IMR-90 (cell line): ENCODE data around the gene LAMP5. TPM values are rescaled to one million over a fixed set of nuclear protein-coding genes. Genes with fewer than 3 reads are reported as not detected.

Experiments used
- ATAC-seq: fragments of 200-7000 bp; cut with Tn5 transposase; 2 replicates; pipeline ENCODE4 v1.9.1; 2020; ENCODE audit warnings: low read depth, mild to moderate bottlenecking, moderate library complexity
- BruUV-seq: library from RNA; stranded (reverse); fragments of 400-500 nt; replicated peaks from 2 replicates; lab custom pipeline; 2021; lab: Mats Ljungman, UMichigan
- CTCF ChIA-PET: fragments of 300-600 bp; formaldehyde crosslinking; extraction: SDS; loops from one replicate; lab custom pipeline; 2021; ENCODE audit warnings: antibody characterized with exemption; lab: Yijun Ruan, JAX
- POLR2A ChIA-PET: fragments of 300-600 bp; sonication (Branson Sonifier 250); formaldehyde crosslinking; loops from one replicate; lab custom pipeline; 2022; ENCODE audit warnings: antibody characterized with exemption; ENCODE audit not compliant: unreplicated experiment; lab: Charles Lee
- DNase-seq: peaks from one replicate; pipeline ENCODE4 v3.0.0; 2013
- H2AFZ ChIP-seq: replicated peaks from 2 replicates; pipeline ENCODE3; 2013; ENCODE audit warnings: low read length, mild to moderate bottlenecking; ENCODE audit not compliant: poor library complexity
- H2AK5ac ChIP-seq: 2 replicates; pipeline ENCODE4 v1.6.1; 2013; ENCODE audit warnings: low read depth, low read length, inconsistent platforms
- H2AK9ac ChIP-seq: replicated peaks from 2 replicates; pipeline ENCODE3; 2013; ENCODE audit warnings: mild to moderate bottlenecking, low read depth, low read length, moderate library complexity; ENCODE audit not compliant: poor library complexity
- H2BK120ac ChIP-seq: 2 replicates; pipeline ENCODE4 v1.6.1; 2013; ENCODE audit warnings: low read depth, low read length, inconsistent platforms
- H2BK15ac ChIP-seq: 3 replicates; pipeline ENCODE4 v1.6.1; 2013; ENCODE audit warnings: low read depth, low read length, inconsistent platforms
- H2BK20ac ChIP-seq: 2 replicates; pipeline ENCODE4 v1.6.1; 2013; ENCODE audit warnings: low read depth, mild to moderate bottlenecking, inconsistent platforms, low read length, moderate library complexity
- H2BK5ac ChIP-seq: 2 replicates; pipeline ENCODE4 v1.6.1; 2013; ENCODE audit warnings: mild to moderate bottlenecking, low read depth, low read length, inconsistent platforms; ENCODE audit not compliant: poor library complexity, severe bottlenecking
- H3K14ac ChIP-seq: replicated peaks from 2 replicates; pipeline ENCODE4 v1.6.1; 2013; ENCODE audit warnings: low read depth, low read length, inconsistent platforms
- H3K18ac ChIP-seq: 2 replicates; pipeline ENCODE4 v1.6.1; 2013; ENCODE audit warnings: low read depth, low read length, control low read depth
- H3K23ac ChIP-seq: 2 replicates; pipeline ENCODE4 v1.6.1; 2013; ENCODE audit warnings: low read depth, low read length, inconsistent platforms
- H3K27ac ChIP-seq: 2 replicates; pipeline ENCODE4 v1.5.1; 2013; ENCODE audit warnings: mild to moderate bottlenecking, control low read depth, low read length; ENCODE audit not compliant: insufficient read depth
- H3K27me3 ChIP-seq: 2 replicates; pipeline ENCODE4 v1.6.1; 2013; ENCODE audit warnings: low read length; ENCODE audit not compliant: control insufficient read depth, insufficient read depth
- H3K36me3 ChIP-seq: 2 replicates; pipeline ENCODE4 v1.6.1; 2013; ENCODE audit warnings: low read length, mixed read lengths; ENCODE audit not compliant: control insufficient read depth, insufficient read depth
- H3K4ac ChIP-seq: 2 replicates; pipeline ENCODE4 v1.6.1; 2013; ENCODE audit warnings: low read depth, low read length, inconsistent platforms
- H3K4me1 ChIP-seq: 2 replicates; pipeline ENCODE4 v1.6.1; 2013; ENCODE audit warnings: low read length, mixed read lengths; ENCODE audit not compliant: control insufficient read depth, insufficient read depth
- H3K4me2 ChIP-seq: 2 replicates; pipeline ENCODE4 v1.6.1; 2013; ENCODE audit warnings: low read depth, mild to moderate bottlenecking, control low read depth, low read length, moderate library complexity
- H3K4me3 ChIP-seq: 2 replicates; pipeline ENCODE4 v1.5.1; 2013; ENCODE audit warnings: low read depth, mild to moderate bottlenecking, control low read depth, low read length, moderate library complexity; ENCODE audit not compliant: insufficient read depth
- H3K56ac ChIP-seq: 2 replicates; pipeline ENCODE4 v1.6.1; 2013; ENCODE audit warnings: low read length, inconsistent platforms; ENCODE audit not compliant: insufficient read depth; ENCODE audit errors: extremely low read depth
- H3K79me1 ChIP-seq, 2 experiments: 2 replicates each; pipeline ENCODE4 v1.6.1; 2013; ENCODE audit warnings: low read length in 2 of 2, inconsistent platforms in 1 of 2, low read depth in 1 of 2
- H3K9ac ChIP-seq: 2 replicates; pipeline ENCODE4 v1.6.1; 2013; ENCODE audit warnings: low read depth, low read length, control low read depth
- H3K9me1 ChIP-seq: 2 replicates; pipeline ENCODE4 v1.6.1; 2013; ENCODE audit warnings: low read length, inconsistent platforms; ENCODE audit not compliant: insufficient read depth
- H3K9me3 ChIP-seq: 2 replicates; pipeline ENCODE4 v1.6.1; 2013; ENCODE audit warnings: low read length; ENCODE audit not compliant: control insufficient read depth, insufficient read depth
- H4K20me1 ChIP-seq: 2 replicates; pipeline ENCODE4 v1.6.1; 2013; ENCODE audit warnings: low read length, inconsistent platforms; ENCODE audit not compliant: insufficient read depth
- H4K5ac ChIP-seq: 2 replicates; pipeline ENCODE4 v1.6.1; 2013; ENCODE audit warnings: mild to moderate bottlenecking, low read depth, low read length, control low read depth
- H4K8ac ChIP-seq, 2 experiments: 2 replicates each; pipeline ENCODE4 v1.6.1; 2013; ENCODE audit warnings: low read depth in 2 of 2, low read length in 2 of 2, control low read depth in 1 of 2, inconsistent platforms in 1 of 2
- H4K91ac ChIP-seq: 2 replicates; pipeline ENCODE4 v1.6.1; 2013; ENCODE audit warnings: low read depth, low read length, inconsistent platforms; ENCODE audit not compliant: insufficient read depth
- BHLHE40 ChIP-seq: fragments of 150-350 bp; IDR thresholded peaks from 2 replicates; pipeline ENCODE4 v1.6.1; 2016; ENCODE audit warnings: mild to moderate bottlenecking, low read depth, low read length
- CEBPB ChIP-seq: IDR thresholded peaks from 2 replicates; pipeline ENCODE4 v1.6.1; 2012; ENCODE audit warnings: low read depth, low read length, improper control_type of control experiment
- CHD1 ChIP-seq: IDR thresholded peaks from 2 replicates; pipeline ENCODE4 v1.6.1; 2012; ENCODE audit warnings: low read depth, low read length, improper control_type of control experiment
- FOS ChIP-seq: fragments of 150-350 bp; IDR thresholded peaks from 2 replicates; pipeline ENCODE4 v1.6.1; 2016; ENCODE audit warnings: low read depth, low read length
- MAFK ChIP-seq: IDR thresholded peaks from 2 replicates; pipeline ENCODE4 v1.6.1; 2012; ENCODE audit warnings: low read depth, low read length, improper control_type of control experiment
- MAZ ChIP-seq: IDR thresholded peaks from 2 replicates; pipeline ENCODE4 v1.6.1; 2012; ENCODE audit warnings: low read depth, mild to moderate bottlenecking, low read length, improper control_type of control experiment, moderate library complexity, borderline replicate concordance
- MXI1 ChIP-seq: IDR thresholded peaks from 2 replicates; pipeline ENCODE4 v1.6.1; 2012; ENCODE audit warnings: low read depth, mild to moderate bottlenecking, low read length, moderate library complexity, borderline replicate concordance
- NFE2L2 ChIP-seq: fragments of 150-350 bp; IDR thresholded peaks from 2 replicates; pipeline ENCODE4 v1.6.1; 2016; ENCODE audit warnings: low read depth, mild to moderate bottlenecking, low read length
- RAD21 ChIP-seq: IDR thresholded peaks from 2 replicates; pipeline ENCODE4 v1.6.1; 2012; ENCODE audit warnings: low read length, improper control_type of control experiment
- RCOR1 ChIP-seq: IDR thresholded peaks from 2 replicates; pipeline ENCODE4 v1.6.1; 2012; ENCODE audit warnings: mild to moderate bottlenecking, low read length, improper control_type of control experiment; ENCODE audit not compliant: insufficient replicate concordance
- RFX5 ChIP-seq: IDR thresholded peaks from 2 replicates; pipeline ENCODE4 v1.8.0; 2012; ENCODE audit warnings: low read depth, mild to moderate bottlenecking, low read length, moderate library complexity
- SMC3 ChIP-seq: fragments of 150-350 bp; IDR thresholded peaks from 2 replicates; pipeline ENCODE4 v1.6.1; 2016; ENCODE audit warnings: low read depth, mild to moderate bottlenecking, antibody characterized with exemption, low read length, moderate library complexity
- WGBS, 2 experiments: methylation state at CpG; one replicate each; pipeline versions ENCODE4 v1.1.5 to v1.1.7; 2013; ENCODE audit warnings: missing lambda C conversion rate in 2 of 2; ENCODE audit not compliant: insufficient read length in 1 of 2; ENCODE audit errors: extremely low coverage in 2 of 2; 5-methylcytosine and 5-hydroxymethylcytosine counted together
- dilution Hi-C: fragments of 300-500 bp; cut with HindIII; formaldehyde crosslinking; loops from one replicate; pipeline ENCODE4 v1.14.3; 2018; ENCODE audit warnings: low sequenced_read_pairs; ENCODE audit not compliant: unreplicated experiment
- in situ Hi-C: fragments of 300-500 bp; cut with MboI; formaldehyde crosslinking; loops from 3 replicates; pipeline ENCODE4 v1.14.3; 2019; ENCODE audit warnings: low sequenced_read_pairs, inconsistent platforms, mixed read lengths
- intact Hi-C: fragments of 100-400 bp; cut with micrococcal nuclease; formaldehyde crosslinking; loops from 2 replicates; pipeline ENCODE4 v1.10.0; 2022
- polyA plus RNA-seq, 3 experiments: library from polyadenylated mRNA; depleted of rRNA; stranded (reverse); fragments of >200 nt; gene quantifications; 2 replicates each; pipeline ENCODE4 v1.2.3, GENCODE V29; 2012; ENCODE audit warnings: low replicate concordance in 1 of 3
- total RNA-seq: library from RNA; depleted of rRNA; stranded (reverse); fragments of >200 nt; gene quantifications from 2 replicates; pipeline ENCODE4 v1.2.3, GENCODE V29; 2012
- TF ChIP-seq, protein P1 (sequence below): fragments of 150-350 bp; IDR thresholded peaks from 2 replicates; pipeline ENCODE4 v1.6.1; 2017; ENCODE audit warnings: mild to moderate bottlenecking, antibody characterized with exemption, low read length, low read depth
- TF ChIP-seq, protein P2 (sequence below): conservative IDR thresholded peaks from 2 replicates; pipeline ENCODE4 v1.5.1; 2012; ENCODE audit warnings: mild to moderate bottlenecking, low read depth, low read length, improper control_type of control experiment
- TF ChIP-seq, protein P3 (sequence below): fragments of 150-350 bp; IDR thresholded peaks from 2 replicates; pipeline ENCODE4 v1.6.1; 2016; ENCODE audit warnings: low read depth, mild to moderate bottlenecking, low read length, moderate library complexity, borderline replicate concordance

LAMP5 gene
- total and polyA plus RNA-seq, 2 of the 4 experiments (the other 2 are of a cell fraction) = not detected

DNA sequence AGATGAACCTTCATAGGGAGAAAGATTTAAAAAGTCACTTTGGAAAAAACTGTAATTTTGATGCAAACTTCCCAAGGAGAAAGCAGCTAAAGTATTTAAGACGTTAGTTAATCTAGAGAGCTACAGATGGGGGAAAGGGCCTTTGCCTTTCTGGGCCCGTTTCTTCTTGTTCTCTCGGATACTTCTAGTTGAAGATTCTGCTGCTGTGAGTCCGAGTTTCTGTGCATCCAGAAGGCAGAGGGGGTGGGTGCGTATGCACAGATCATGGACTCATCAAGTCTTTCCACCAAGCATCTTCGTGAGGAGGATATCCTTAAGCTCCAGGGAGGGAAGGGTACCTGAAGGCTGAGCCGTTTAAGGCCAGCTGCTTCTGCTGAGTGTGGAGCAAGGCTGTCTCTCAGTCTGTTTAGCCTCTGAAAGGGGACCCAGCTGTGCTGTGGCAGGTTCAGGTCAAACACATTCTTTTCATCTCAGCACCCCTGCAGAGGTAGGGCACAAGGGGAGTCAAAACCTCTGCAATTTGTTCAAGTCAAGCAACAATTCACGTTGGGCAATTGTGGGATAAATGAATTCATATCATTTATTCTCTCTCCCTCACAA is 4.3 kb downstream of the LAMP5 start:
- ChIA-PET POLR2A (no interaction called here), CTCF (interaction anchor here (1.3 kb wide), 1 partner anchor 15 kb away, joined by 7 read pairs; no protein-coding TSS in a partner anchor)
- Histone ChIP-seq H2BK15ac (no peak overlapping the region), H3K14ac (no peak overlapping the region), H4K91ac (no peak overlapping the region), H4K5ac (no peak overlapping the region), H2AK5ac (no peak overlapping the region), H3K4me1 (no peaks in the 10 kb centered on the region; the same call in 1 of the 2 replicates), H2AK9ac (no peak overlapping the region), H2BK5ac (no peak overlapping the region), H2BK20ac (no peak overlapping the region), H3K56ac (no peak overlapping the region), H3K4ac (no peak overlapping the region), H3K23ac (no peak overlapping the region), H3K27ac (no peak overlapping the region), H3K9me1 (no peaks in the 10 kb centered on the region), H3K4me3 (no peak overlapping the region), H3K9ac (no peak overlapping the region), H3K36me3 (no peaks in the 10 kb centered on the region), H3K27me3 (peaks cover 66% of the 10 kb centered on the region), H4K8ac (no peak overlapping the region), H3K18ac (no peak overlapping the region), H3K79me1 (no peaks in the 10 kb centered on the region), H3K9me3 (peaks cover 3% of the 10 kb centered on the region; the same call in 1 of the 2 replicates), H3K4me2 (no peak overlapping the region), H2BK120ac (no peak overlapping the region), H2AFZ (no peak overlapping the region), H4K20me1 (no peaks in the 10 kb centered on the region)
- no TSS peak for BruUV-seq
- in situ Hi-C loops (no loop called here), dilution Hi-C loops (no loop called here), intact Hi-C loops (loop anchor here (5.0 kb wide), 1 partner anchor 74 kb away; no protein-coding TSS in a partner anchor)
- no peak for ATAC-seq
- no peak for DNase-seq
- no peak for TF ChIP-seq RFX5
- no peak for TF ChIP-seq FOS
- no peak for TF ChIP-seq MAZ
- no peak for TF ChIP-seq RCOR1
- TF ChIP-seq SMC3 = no peak
- TF ChIP-seq MAFK = no peak
- no peak for TF ChIP-seq BHLHE40
- TF ChIP-seq, protein P1, sequence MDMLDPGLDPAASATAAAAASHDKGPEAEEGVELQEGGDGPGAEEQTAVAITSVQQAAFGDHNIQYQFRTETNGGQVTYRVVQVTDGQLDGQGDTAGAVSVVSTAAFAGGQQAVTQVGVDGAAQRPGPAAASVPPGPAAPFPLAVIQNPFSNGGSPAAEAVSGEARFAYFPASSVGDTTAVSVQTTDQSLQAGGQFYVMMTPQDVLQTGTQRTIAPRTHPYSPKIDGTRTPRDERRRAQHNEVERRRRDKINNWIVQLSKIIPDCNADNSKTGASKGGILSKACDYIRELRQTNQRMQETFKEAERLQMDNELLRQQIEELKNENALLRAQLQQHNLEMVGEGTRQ = no peak
- TF ChIP-seq, protein P2, sequence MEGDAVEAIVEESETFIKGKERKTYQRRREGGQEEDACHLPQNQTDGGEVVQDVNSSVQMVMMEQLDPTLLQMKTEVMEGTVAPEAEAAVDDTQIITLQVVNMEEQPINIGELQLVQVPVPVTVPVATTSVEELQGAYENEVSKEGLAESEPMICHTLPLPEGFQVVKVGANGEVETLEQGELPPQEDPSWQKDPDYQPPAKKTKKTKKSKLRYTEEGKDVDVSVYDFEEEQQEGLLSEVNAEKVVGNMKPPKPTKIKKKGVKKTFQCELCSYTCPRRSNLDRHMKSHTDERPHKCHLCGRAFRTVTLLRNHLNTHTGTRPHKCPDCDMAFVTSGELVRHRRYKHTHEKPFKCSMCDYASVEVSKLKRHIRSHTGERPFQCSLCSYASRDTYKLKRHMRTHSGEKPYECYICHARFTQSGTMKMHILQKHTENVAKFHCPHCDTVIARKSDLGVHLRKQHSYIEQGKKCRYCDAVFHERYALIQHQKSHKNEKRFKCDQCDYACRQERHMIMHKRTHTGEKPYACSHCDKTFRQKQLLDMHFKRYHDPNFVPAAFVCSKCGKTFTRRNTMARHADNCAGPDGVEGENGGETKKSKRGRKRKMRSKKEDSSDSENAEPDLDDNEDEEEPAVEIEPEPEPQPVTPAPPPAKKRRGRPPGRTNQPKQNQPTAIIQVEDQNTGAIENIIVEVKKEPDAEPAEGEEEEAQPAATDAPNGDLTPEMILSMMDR = no peak
- no peak for TF ChIP-seq MXI1
- TF ChIP-seq CEBPB = no peak
- TF ChIP-seq, protein P3, sequence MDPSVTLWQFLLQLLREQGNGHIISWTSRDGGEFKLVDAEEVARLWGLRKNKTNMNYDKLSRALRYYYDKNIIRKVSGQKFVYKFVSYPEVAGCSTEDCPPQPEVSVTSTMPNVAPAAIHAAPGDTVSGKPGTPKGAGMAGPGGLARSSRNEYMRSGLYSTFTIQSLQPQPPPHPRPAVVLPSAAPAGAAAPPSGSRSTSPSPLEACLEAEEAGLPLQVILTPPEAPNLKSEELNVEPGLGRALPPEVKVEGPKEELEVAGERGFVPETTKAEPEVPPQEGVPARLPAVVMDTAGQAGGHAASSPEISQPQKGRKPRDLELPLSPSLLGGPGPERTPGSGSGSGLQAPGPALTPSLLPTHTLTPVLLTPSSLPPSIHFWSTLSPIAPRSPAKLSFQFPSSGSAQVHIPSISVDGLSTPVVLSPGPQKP = no peak
- no peak for TF ChIP-seq RAD21
- no peak for TF ChIP-seq CHD1
- TF ChIP-seq NFE2L2 = no peak
- no CpG with 5 or more reads among the region's 8 CpGs for WGBS, 2 experiments
